HG02840 (cell line): ENCODE data around the gene TTLL1.

Experiments
- ATAC-seq: cut with Tn5 transposase; IDR thresholded peaks from one replicate; pipeline ENCODE4 v1.9.1; 2021; ENCODE audit warnings: mild to moderate bottlenecking, moderate library complexity, moderate number of reproducible peaks; ENCODE audit not compliant: unreplicated experiment, low FRiP score

The TTLL1 gene

DNA sequence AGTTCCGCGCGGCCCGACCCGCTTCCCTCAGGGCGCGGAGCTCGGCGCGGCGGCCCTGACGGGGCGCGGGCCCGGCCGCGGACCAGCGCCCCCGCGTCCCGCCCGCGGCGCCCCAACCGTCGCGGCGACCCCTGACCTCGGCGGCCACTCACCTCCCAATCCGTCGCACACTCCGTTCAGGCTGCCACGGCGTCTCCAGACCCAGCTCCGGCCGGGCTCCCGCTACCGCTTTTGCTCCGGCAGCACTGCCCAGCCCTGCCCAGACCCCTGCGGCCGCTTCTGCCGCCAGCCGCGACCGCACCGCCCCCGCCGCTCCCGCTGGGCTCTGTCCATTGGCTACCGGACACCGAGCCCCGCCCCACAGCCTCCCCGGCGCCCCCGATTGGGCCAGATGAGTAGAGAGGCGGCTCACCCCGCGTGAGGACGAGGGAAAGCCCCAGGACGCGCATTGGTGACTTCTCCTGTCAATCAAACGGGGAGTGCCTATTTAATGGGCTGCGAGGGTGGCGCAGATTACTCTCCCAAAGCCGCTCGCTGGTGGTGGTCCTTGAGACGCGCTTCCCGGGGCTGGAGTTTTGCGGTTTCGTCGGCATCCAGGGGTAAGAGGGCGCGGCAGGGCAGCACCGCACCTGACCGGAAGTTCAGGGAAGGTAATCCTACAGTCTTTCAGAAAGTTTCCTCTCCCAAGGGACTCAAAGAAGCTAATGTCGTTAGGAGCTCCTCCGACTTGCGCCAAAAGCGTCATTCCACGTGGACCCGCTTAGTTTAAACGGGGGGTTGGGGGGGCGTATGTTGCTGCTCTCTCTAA, 74.1 kb downstream of the TTLL1 start, which contains the start of gene PACSIN2:
Gene PACSIN2 (minus strand): TSS at position 281 of the 808 bp plus-strand sequence. CDS start 103,069 bp downstream, outside the sequence.
- peak; percentile 90 for ATAC-seq

DNA sequence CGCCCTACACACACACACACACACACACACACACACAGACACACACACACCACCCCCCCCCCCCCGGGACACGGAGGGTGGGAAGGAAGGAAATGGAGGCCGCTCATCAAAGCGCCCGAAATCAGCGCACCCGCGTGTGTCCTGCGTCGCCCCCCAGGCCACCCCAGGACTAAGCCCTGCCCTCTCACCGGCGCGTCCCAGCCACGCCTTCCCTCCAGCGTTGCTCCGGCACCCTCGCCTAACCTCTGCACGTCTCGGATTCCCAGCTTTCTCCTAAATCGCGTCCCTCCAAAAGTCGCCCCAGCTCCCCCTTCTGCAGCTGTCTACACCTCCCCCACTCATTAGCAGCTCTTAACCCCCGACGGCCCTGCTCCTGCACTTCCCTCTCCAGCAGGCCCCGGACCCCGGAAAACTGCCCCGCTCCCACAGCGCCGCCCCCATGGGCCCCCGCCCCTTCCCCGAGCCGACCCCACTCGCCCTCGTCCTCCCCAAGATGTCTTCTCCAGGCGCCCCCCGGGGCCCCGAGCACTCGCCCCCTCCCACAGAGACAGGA, 74.8 kb downstream of the TTLL1 start:
- ATAC-seq = no peak

DNA sequence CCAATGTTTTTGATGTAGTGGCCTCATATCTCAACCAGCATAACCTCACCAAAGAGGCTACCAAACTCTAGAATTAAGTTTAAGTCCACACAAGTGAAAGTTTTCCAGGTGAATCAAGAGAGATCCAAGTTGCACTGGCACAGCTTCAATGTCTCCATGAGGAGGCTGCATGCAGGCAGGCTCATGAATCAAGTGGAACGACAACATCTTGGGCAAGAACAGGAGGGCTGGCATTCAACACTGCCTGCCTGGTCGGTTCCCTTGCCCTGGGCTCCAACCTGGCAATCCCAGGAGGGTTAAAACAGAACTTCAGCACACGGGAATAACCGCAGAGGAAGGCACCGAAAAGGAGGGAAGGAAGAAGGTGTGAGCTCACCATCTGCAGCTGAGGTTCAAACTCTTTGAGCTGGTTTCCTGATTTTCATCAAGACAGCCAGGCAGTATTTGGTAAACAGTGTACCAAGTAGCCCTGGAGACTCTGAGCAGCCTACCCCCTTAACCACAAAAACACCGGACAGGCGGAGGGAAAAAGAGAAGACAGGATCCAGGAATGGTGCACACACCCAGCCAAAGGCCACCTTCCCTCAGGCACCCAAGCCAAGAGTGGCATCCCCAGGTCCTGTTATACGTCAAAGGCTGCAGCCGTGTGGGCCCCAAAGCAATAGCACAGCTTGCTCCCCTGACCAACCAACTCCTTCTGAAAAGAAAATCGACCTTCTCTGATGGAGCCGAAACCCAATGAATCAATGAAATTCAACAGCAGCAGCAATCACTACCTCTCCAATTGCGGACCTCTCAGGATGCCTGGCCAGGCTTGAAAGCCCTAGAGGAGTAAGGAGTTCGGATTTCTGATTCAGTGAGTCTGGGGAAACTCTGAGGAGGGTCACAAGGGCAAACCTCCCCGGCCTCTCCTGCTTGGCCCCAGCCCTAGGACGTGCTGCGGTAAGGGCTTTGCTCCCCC, 75.6 kb downstream of the TTLL1 start:
- no peak for ATAC-seq

DNA sequence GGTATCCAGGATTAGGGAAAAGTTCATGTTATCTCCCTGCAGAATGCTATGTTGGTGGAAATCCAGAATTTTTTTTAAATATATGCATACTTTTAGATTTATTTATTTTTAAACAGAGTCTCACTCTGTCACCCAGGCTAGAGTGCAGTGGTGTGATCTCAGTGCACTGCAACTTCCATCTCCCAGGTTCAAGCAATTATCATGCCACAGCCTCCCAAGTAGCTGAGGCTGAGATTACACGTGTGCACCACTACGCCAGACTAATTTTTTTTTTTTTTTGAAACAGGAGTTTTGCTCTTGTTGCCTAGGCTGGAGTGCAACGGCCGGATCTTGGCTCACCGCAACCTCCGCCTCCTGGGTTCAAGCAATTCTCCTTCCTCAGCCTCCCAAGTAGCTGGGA, 76.8 kb downstream of the TTLL1 start:
- ATAC-seq = no peak

DNA sequence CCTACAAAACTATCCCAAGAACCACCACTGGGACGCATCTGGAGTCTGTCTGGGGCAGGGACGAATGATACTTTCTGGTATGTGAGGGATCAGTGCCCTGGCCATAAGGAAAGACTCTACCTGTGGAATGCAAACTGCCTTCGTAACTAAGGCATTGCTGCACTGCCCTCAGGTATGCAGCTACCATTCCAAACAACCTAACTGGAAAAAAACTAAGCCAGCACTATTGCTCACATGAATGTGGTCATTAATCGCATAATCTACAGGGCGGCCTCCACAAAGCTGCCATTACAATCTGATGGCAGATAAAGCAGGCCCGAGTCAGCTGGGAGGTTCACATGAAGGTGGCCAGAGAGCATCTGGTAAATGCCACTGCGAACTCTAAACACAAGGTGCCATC, 78.1 kb downstream of the TTLL1 start:
- ATAC-seq = no peak

DNA sequence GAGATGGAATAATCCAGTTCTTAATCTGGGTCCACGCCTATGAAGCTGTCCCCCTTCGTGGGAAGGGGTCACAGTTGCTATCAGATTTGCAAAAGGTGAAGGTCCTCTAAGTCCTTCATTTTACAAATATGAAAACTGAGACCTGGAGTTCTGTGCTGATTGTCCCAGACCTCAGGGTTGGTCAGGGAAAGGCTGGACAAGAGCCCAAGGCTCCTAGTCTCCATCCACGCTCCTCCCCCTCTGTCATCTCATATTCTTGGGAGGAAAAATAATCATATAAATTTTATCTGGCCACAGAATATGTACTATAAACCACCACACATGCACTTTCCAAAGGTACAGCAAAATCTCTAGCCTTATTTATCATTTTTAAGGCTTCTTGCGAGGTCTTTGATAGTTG, 79.7 kb downstream of the TTLL1 start:
- no peak for ATAC-seq

DNA sequence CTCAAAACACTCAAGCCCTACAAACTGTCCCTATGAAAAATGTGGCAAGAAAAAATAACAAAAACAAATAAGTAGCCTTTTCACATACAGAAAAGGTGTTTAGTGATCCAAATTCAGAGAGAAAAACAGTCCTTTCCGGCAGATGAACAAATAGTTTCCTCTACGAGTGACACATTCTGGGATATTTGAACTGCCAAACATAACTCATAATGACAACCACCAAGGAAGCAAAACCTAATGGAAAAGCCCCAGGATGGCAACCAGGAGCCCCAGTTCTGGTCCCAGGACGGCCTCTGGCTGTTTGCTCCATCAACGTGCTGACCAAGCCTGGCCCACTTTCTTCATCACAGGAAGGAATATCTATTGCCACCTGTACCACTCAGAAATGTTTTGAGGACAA, 80.3 kb downstream of the TTLL1 start:
- no peak for ATAC-seq

DNA sequence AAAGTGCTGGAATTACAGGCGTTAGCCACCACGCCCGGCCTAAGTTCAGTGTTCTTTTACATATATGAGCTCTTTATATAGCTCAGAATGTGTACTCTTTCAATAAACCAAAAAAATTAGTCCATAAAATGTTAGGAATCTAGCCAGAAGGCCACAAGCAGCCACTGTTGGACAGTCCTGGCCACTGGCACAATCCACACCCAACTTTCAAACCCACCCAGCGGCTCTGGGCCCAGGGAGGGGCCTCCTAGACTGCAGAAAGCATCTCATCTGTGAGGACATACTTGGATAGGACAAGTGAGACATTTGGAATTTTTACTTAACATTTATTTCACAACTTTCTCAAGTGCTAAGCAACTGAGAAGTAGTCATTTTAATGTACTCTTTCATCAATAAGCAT, 80.7 kb downstream of the TTLL1 start:
- ATAC-seq = no peak

DNA sequence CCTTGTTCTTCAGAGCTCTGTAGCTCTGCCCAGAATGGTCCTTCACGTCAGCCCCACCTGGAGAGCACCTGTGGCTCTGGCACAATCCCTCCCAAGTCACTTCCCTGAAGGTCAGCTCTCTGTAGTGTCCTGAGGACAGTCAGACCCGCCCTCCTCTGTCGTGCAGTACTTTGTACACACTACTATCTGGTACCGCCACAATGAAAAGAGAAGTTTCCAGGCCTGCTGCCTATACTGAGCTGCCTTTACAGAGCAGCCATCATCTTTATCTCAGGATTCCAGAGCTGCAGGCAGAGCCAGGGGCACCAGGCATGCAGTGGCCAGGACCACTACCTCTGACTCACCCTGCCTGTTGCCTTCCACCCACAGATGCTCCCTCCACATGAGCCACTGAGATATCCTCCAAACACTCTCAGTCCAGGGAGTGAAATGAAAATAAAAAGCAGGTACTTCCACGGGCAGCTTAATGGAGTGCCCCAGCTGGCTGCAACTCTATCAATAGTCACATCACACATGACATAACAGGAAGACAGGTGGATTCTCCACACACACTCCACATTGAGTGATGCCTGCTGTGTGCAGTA, 81.6 kb downstream of the TTLL1 start:
- ATAC-seq = no peak

DNA sequence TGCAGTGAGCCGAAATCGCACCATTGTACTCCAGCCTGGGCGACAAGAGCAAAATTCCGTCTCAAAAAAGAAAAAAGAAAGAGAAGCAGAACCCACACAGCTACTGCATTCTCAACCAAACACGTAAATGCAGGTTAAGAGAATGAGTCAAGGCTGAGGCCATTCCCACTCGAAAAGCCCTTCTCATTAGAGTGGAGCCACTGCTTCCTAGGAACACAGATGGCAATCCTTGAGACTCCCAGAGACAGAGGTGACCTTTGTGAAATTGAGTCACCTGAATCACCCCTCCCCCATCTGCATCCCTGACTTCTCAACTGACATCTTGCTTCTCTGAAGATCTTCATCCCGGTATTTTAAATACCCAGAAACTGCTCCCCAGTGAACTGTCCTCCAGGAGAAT, 82.4 kb downstream of the TTLL1 start:
- no peak for ATAC-seq

DNA sequence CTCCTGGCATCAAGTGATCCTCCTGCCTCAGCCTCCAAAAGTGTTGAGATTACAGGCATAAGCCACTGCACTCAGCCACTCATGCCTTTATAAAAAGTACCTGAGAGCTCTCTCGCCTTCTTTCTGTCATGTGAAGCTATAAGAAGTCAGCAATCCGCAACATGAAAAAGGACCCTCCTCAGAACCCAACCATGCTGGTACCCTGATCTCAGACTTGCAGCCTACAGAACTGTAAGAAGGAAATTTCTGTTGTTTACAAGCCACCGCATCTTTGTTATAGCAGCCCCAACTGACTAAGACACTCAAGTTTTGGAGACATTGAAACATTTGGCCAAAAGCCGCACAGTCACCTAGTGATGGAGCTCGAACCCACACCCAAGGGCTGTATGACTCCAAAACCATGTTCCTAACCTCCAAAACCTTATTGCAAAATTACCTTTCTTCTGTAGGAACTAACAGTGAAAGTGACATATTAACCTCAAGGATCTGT, 83.1 kb downstream of the TTLL1 start:
- no peak for ATAC-seq

DNA sequence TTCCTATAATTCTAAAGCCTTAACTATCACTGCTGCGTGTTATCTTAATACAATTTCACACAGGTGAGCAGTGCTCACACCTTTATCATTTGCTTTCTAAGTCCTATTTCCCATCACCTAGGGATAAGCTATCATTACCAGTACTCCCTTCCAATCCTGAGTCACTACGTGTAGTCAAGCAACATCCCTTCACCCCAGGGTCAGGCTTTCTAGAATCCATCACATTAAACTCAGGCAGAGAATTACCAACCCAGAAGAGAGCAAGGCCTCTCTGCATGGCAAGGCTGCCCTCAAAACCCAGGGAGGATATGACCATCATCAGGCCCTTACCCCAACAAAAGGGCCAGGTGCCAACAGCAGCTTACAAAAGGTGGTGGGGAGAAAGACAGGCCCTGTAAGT, 84.1 kb downstream of the TTLL1 start:
- no peak for ATAC-seq

DNA sequence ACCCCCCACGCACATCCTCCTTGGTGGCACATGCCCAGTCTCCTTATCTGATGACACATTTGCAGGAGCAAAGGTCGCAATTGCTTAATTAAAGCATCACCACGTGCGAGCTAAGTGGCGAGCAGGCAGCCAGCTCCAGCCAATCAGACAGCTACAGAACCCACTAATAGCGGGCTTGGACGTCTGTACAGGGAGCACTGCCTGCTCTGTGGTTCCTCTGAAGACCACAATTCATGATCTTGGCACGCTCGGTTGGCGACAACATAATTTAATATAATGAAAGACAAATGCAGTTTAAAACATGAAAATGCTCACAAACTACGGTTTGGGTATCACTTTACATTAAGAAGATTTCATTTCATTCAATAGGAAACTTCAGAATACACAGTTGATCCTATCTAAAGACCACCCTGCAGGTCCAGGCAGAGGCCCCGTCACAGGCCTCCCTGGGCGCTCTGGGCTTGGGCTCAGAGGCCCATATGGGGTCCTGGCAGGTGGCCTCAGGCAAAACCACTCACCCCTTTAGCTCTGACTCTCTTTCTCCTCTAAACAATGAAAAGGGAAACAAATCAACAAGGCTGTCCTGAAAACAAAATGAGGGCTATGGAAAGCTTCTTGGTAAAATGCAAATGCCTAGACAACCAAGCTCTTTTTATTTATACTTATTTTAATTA, 84.7 kb downstream of the TTLL1 start:
- no peak for ATAC-seq

DNA sequence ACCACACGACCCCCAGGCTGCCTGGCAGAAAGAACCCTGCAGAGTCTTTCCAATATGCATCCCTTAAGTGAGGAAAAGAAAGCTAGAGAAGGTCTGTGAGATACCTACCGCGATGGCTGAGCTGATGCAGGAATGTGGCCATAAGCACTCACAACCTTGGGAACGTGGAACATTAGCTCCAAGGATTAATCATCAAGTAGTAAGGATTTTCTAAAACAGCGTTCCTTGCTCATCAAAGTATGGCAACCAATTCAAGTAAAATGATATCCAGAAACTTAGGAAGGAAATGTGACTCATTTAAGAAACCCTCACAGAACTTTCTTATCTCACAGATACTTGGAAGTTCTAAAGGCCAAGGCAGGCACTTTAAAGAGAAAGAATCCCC, 87.0 kb downstream of the TTLL1 start:
- no peak for ATAC-seq

DNA sequence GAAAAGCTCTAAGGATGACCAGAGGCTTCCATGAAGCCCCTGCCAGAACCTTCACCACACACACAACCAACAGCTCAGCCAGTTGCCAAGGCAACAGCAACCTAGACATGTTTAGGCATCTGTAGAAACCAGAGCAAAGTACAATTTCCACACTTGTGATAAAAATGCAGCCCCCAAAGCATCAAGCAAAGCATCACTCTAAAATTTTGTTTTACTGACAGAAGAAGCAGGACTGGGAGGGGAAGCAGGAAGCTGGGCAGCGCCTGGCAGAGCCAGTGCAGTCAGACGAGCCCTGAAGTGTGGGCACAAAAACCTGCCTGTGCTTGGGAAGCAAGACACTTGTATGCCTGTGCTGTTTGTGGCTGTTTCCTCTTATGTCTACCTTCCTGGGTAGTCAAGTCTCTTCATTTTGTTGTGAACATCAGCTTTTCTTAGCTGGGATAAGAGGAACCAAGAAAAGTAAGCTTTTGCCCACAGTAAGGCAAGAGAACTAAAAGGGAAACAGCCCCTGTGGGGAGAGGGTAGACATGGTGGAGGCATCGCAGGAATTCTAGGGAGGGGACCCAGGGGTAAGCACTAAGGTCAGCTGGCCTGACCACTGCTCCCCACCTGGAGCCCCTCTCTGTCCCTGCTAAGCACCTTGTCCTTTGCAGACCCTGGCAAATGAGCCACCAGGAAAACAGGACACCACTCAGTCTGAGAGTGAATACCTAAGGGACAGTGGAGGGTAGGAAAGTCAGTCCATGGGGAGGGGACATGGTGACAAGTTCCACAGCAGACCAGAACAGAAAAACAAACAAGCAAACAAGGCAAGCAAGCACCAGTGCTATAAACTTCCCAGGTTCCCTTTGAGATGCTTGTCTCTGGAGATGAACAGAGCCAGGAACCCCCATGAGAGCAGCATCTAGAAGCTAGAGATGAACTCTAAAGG, 87.7 kb downstream of the TTLL1 start:
- no peak for ATAC-seq

DNA sequence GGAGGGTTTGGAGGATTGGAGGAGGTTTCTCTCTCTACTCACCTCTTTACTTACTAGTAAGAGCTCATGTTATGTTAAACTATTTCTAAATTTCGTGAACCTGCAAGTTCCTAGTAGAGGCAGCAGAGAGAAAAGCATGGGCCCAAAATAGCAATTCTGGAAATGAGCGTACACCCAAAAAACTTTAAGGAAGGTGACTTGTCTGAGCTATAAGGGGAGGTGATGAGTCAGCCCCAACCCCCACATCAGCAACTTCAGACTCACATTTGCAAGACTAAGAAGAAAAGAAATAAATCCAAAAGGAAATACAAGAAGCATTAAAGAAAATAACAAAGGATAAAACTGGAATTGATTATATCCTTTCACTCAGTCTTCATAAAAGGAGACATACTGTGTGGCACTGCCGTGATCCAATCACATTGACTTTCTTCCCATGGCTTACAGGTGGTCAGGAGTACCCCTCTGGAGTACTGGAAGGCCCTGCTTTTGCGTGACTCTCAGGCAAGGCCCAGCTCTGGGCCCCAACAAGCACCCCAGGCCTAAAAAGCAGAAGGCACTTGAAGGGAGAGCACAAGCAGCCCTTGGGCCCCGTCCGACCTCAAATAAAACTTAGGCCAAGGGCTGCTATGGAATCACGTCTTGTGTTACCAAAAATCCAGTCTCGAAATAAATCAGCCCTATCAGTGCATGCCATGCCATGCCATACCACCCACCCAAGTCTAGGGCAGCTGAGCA, 88.6 kb downstream of the TTLL1 start:
- ATAC-seq = no peak

DNA sequence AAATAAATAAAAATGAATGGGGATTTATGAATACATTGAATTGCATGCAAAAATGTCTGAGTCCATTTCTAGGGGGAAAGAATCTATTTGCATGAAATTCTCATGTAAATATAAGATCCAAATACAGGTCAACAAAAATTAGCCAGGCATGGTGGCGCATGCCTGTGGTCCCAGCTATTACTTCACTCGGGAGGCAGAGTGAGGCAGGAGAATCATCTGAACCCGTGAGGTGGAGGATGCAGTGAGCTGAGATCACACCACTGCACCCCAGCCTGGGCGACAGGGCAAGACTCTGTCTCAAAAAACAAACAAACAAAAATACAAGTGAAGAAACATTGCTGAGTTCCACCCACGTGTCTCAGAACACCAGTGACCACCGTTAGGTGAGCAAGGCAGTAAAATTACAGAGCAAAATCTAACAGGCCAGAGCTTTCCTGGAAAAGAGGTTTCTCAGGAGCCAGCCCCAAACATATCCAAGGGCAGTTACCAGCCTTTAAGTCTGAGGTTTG, 91.6 kb downstream of the TTLL1 start:
- no peak for ATAC-seq
